Jurkat, Clone E6-1 (cell line): Measurements from ENCODE around the gene ZNF579.

Experiments used
- DNase-seq: peaks from one replicate; pipeline ENCODE4 v3.0.0-alpha.2; 2011; ENCODE audit warnings: low read depth, low spot score
- H3K4me3 ChIP-seq: 2 replicates; pipeline ENCODE4 v1.5.1; 2011; ENCODE audit warnings: mild to moderate bottlenecking, low read length, control low read depth, moderate library complexity

The ZNF579 gene

DNA sequence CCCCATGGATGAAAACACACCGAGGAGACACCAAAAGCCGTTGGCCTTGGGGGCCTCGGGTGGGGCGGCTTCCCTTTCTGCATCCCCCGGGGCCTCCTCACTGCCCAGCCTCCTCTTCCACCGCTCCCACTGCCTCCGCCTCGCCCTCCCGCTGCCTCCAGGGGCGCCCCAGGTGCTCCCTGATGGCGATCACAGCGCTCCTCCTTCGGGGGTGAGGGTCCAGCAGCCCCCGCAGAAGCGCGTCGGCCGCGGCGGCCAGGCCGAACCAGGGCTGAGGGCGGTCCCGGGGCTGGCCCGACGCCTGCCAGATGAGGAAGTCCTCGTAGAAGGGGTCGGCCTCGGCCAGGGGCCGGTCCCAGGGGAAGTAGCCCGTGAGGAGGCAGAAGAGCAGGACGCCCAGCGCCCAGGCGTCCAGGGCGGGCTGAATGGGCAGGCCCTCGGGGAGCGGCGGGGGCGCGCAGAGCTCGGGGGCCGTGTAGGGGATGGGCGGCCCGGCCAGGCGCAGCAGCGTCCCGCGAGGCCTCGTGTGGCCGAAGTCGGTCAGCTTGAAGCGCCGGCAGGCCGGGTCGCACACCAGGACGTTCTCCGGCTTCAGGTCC, 50.9 kb downstream of the ZNF579 start:
- no peak for DNase-seq

DNA sequence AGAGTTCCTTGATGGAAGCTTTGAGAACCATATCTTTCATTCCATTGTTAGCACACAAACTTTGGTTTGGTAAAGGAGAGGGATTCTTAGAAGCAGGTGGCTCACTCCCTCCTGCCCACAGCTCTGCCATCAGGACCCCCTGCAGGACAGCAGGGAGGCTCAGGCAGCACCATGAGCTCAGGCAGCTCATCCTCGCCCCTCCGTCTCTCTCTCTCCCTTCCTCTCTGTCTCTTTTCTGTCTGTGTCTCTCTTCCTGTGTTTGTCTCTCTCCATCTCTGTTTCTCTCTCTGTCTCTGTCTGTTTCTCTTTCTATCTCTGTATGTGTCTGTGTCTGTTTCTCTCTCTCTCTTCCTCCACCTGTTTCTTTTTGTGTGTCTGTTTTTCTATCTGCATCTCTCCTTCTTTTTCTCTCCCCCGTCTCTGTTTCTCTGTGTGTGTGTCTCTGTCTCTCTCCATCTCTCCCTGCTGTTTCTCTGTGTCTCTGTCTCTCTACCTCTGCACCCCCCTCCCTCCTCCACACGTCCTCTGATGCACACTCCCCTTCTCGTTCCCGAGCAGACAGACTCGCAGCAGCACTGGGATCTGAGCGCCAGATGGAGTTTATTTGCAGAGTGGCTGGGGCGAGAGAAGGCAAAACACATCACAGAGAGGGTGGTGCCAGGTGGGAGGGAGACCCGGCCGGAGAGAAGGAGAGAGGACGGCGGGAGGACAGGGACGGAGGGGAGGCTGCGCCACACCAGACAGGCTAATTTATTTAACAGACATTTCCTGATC, 52.4 kb downstream of the ZNF579 start:
- DNase-seq, result no peak
- H3K4me3 ChIP-seq, result no peak overlapping the region

More for the DNA sequence above, 50.9 kb downstream of the ZNF579 start:
- H3K4me3 ChIP-seq, result no peak overlapping the region

DNA sequence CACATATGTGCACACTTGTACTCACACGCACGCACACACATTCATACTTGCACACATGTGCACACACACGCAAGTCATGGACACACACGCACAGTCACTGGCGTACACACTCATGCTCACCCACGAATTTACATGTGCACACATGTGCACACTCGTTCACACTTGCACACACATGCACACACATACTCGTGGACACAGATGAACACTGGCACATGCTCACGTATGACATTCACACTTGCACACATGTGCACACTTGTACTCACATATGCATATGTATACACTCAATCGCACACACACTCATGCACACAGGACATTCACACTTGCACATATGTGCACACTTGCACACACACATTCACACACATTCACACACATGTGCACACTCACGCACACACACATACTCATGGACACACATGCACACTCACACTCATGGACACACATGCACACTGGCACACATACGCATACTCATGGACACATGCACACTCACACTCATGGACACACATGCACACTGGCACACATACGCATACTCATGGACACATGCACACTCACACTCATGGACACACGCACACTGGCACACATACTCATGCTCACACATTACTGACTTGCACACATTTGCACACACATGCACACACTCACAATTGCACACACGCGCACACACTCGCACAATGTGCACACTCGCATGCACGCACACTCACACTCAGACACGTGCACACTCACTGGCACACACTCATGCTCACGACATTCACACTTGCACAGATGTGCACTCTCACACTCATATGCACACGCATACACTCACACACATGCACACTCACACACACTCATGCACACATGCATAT, 53.2 kb downstream of the ZNF579 start:
- no peak overlapping the region for H3K4me3 ChIP-seq
- no peak for DNase-seq
